ENCODE results near the gene NHLRC4. TPM values are rescaled to one million over a fixed set of nuclear protein-coding genes. Genes with fewer than 3 reads are reported as not detected.

The NHLRC4 gene
- polyA plus RNA-seq, 1 donor (not counting 4 experiments of a cell fraction or from before 2014, with no cell fraction given), result 0.10 TPM

DNA sequence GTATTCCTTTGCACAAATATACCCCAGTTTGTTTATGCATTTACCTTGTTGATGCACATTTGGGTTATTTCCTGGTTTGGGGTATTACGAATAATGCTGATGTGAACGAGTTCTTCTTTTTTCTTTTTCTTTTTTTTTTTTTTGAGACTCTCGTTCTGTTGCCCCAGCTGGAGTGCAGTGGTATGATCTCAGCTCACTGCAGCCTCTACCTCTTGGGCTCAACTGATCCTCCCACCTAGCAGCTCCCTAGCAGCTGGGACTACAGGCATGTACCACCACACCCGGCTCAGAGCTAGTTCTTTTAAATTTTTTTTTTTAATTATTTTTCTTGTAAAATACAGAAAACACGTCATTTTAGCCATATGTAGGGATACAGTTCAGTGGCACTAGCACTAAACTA is 37.1 kb downstream of the NHLRC4 start:
- H2AFZ ChIP-seq (ENCODE audit: control insufficient read depth, low read length), result no peak overlapping the region
- H3K79me2 ChIP-seq (ENCODE audit: control insufficient read depth, insufficient read depth, low read length), result peaks cover 18% of the 10 kb centered on the region
- H3K27ac ChIP-seq (ENCODE audit: control insufficient read depth, insufficient read depth, low read length), result no peak overlapping the region
- no peaks in the 10 kb centered on the region for H3K4me1 ChIP-seq (ENCODE audit: control insufficient read depth, extremely low read depth, insufficient read depth, low read length)
- H3K9ac ChIP-seq (ENCODE audit: control insufficient read depth, extremely low read depth, insufficient read depth, low read length), result no peak overlapping the region
- no peak overlapping the region for H3K4me2 ChIP-seq (ENCODE audit: control insufficient read depth, extremely low read depth, insufficient read depth, low read depth, low read length)
- H3K9me1 ChIP-seq (ENCODE audit: control insufficient read depth, extremely low read depth, insufficient read depth, low read length), result no peaks in the 10 kb centered on the region
- FAIRE-seq, result no peak
- no peaks in the 10 kb centered on the region for H3K9me3 ChIP-seq (ENCODE audit: control insufficient read depth, low read depth, low read length)
- H4K20me1 ChIP-seq (ENCODE audit: control insufficient read depth, extremely low read depth, insufficient read depth, low read length), result no peaks in the 10 kb centered on the region
- peaks cover 2 to 3% of the 10 kb centered on the region in 2 experiments for H3K36me3 ChIP-seq (ENCODE audit: control insufficient read depth in 2 of 2, extremely low read depth in 1 of 2, insufficient read depth in 2 of 2, low read length in 2 of 2)
- TF ChIP-seq, protein P1, sequence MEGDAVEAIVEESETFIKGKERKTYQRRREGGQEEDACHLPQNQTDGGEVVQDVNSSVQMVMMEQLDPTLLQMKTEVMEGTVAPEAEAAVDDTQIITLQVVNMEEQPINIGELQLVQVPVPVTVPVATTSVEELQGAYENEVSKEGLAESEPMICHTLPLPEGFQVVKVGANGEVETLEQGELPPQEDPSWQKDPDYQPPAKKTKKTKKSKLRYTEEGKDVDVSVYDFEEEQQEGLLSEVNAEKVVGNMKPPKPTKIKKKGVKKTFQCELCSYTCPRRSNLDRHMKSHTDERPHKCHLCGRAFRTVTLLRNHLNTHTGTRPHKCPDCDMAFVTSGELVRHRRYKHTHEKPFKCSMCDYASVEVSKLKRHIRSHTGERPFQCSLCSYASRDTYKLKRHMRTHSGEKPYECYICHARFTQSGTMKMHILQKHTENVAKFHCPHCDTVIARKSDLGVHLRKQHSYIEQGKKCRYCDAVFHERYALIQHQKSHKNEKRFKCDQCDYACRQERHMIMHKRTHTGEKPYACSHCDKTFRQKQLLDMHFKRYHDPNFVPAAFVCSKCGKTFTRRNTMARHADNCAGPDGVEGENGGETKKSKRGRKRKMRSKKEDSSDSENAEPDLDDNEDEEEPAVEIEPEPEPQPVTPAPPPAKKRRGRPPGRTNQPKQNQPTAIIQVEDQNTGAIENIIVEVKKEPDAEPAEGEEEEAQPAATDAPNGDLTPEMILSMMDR (optimal IDR thresholded peaks at IDR 0.05 in 1 of 3, IDR thresholded peaks at IDR 0.05 in 1 of 3, conservative IDR thresholded peaks at IDR 0.05 in 1 of 3; ENCODE audit: extremely low read depth in 1 of 3, insufficient read depth in 2 of 3, low read length in 3 of 3), result no peak
- no peak for TF ChIP-seq EZH2 (IDR thresholded peaks at IDR 0.05; ENCODE audit: low read length)
- dilution Hi-C loops (cut with MboI; ENCODE audit: extremely low pct_ligation_motif_present, low sequenced_read_pairs), result no loop called here
- DNase-seq (ENCODE audit: low read depth, low spot score), result no peak
- no peaks in the 10 kb centered on the region for H3K27me3 ChIP-seq (ENCODE audit: control insufficient read depth, extremely low read depth, insufficient read depth, low read length)
- H3K4me3 ChIP-seq (ENCODE audit: control insufficient read depth in 2 of 3, extremely low read depth in 1 of 3, insufficient read depth in 2 of 3, low read depth in 1 of 3, low read length in 3 of 3), result no peak overlapping the region

GRCh38 chr16:606656-607307 is 40.0 kb downstream of the NHLRC4 start:
- Histone ChIP-seq H4K20me1 (ENCODE audit: control insufficient read depth, extremely low read depth, insufficient read depth, low read length) (peaks cover 4% of the 10 kb centered on the region), H3K9ac (ENCODE audit: control insufficient read depth, extremely low read depth, insufficient read depth, low read length) (no peak overlapping the region), H3K27me3 (ENCODE audit: control insufficient read depth, extremely low read depth, insufficient read depth, low read length) (no peaks in the 10 kb centered on the region), H3K9me1 (ENCODE audit: control insufficient read depth, extremely low read depth, insufficient read depth, low read length) (no peaks in the 10 kb centered on the region), H3K79me2 (ENCODE audit: control insufficient read depth, insufficient read depth, low read length) (peaks cover 7% of the 10 kb centered on the region), H2AFZ (ENCODE audit: control insufficient read depth, low read length) (no peak overlapping the region), H3K9me3 (ENCODE audit: control insufficient read depth, low read depth, low read length) (no peaks in the 10 kb centered on the region), H3K36me3 (ENCODE audit: control insufficient read depth in 2 of 2, extremely low read depth in 1 of 2, insufficient read depth in 2 of 2, low read length in 2 of 2) (no peaks in the 10 kb centered on the region), H3K4me3 (ENCODE audit: control insufficient read depth in 2 of 3, extremely low read depth in 1 of 3, insufficient read depth in 2 of 3, low read depth in 1 of 3, low read length in 3 of 3) (no peak overlapping the region), H3K4me2 (ENCODE audit: control insufficient read depth, extremely low read depth, insufficient read depth, low read depth, low read length) (no peak overlapping the region), H3K4me1 (ENCODE audit: control insufficient read depth, extremely low read depth, insufficient read depth, low read length) (peaks cover 3% of the 10 kb centered on the region), H3K27ac (ENCODE audit: control insufficient read depth, insufficient read depth, low read length) (no peak overlapping the region)
- FAIRE-seq, result no peak
- dilution Hi-C loops (cut with MboI; ENCODE audit: extremely low pct_ligation_motif_present, low sequenced_read_pairs), result no loop called here
- TF ChIP-seq, protein P1 (optimal IDR thresholded peaks at IDR 0.05 in 1 of 3, IDR thresholded peaks at IDR 0.05 in 1 of 3, conservative IDR thresholded peaks at IDR 0.05 in 1 of 3; ENCODE audit: extremely low read depth in 1 of 3, insufficient read depth in 2 of 3, low read length in 3 of 3), result no peak
- no peak for TF ChIP-seq EZH2 (IDR thresholded peaks at IDR 0.05; ENCODE audit: low read length)
- no peak for DNase-seq (ENCODE audit: low read depth, low spot score)
